HPDE6-E6E7 (cell line): ENCODE measurements around the gene CCDC66.

Experiments
- DNase-seq: peaks from one replicate; pipeline ENCODE4 v3.0.0; 2011; ENCODE audit warnings: missing footprints; ENCODE audit errors: extremely low spot score

CCDC66 gene

DNA sequence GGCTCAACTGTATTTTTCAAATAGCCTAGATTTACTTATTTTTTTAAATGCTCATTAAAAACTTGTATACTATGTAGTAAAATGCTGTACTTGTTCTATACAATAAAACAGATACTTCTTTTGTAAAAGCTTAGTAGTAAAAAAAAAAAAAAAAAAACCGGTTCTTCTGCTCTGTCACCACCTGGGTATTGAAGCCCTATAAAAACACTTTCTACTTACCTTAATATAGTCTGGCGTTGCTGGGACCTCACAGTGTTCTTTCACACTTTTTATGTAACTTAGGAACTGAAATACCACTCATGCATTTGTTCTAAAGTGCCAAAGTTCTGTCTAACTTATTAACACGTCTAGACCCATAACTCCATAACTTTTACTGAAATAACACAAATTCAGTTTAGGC is 64.7 kb downstream of the CCDC66 start:
- DNase-seq, result peak; percentile 1

DNA sequence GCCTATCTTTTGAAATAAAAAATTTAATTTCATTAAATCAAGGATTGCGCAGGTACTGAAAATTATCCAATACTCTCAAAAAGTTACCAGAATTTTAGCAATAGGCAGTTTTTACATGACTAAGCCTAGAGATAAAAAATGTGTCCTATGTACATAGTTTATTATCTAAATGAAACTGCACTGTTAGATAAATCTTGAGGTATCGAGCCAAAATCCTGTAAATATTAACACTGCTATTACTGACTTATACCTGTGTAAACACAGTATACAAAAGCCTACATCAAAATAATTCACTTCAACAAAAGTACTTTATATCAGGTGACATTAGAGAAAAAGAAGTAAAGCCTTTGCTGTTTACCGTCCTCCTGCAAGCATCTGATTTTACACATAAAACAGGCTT is 65.4 kb downstream of the CCDC66 start:
- DNase-seq, result no peak

DNA sequence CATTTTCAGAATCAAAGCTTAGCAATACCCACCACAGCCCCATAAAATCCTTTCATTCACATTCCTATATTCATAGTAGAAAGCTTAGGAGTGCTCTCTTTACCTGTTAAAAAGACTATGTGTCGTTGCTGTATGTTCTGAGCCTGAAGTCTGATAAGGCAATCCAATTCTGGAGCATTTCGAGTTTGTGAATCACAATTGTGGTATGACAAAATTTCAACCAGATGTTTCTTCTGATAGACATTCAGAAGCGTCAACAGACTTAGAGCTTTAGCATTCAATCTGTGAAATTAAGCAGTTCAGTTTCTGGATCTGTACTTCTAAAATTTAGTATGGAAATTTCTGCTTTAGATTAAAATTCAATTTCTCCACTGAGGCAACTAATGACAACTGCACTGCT is 67.8 kb downstream of the CCDC66 start:
- DNase-seq, result no peak

DNA sequence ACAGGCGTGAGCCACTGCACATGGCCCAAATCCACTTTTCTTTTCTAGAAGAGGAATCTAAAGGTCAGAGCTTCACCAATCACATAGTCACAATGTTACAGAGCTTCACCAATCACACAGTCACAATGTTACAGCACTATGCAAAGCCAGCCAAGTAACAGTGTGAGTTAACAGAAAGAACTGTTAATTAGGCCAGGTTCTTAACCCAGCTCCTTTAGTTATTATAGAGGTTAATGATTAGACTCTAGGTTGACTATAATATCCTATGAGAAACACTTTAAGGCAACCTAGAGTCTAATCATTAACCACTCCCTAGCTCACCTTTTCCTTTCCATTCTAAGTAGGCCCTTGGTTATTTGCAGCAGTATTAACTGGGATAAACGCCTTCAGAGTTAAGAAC is 72.1 kb downstream of the CCDC66 start:
- DNase-seq, result no peak

DNA sequence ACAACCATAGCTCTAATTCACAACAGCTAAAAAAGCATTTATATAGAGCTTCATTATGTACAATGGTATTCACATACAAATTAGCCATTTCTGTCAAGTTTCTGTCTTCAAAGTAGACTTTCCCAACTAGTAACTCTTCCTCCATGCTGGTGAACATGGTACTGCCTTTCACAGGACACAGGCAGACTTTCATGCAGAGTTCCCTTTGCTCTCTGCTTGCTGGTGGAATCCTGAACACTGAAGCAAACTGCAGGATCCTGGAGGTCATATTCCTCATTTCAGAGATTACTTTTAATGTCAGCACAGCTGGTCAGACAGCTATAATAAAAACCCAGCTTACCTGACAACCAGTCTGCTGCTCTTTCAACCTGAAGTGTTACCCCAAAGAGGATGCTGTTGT is 72.5 kb downstream of the CCDC66 start:
- DNase-seq, result no peak

DNA sequence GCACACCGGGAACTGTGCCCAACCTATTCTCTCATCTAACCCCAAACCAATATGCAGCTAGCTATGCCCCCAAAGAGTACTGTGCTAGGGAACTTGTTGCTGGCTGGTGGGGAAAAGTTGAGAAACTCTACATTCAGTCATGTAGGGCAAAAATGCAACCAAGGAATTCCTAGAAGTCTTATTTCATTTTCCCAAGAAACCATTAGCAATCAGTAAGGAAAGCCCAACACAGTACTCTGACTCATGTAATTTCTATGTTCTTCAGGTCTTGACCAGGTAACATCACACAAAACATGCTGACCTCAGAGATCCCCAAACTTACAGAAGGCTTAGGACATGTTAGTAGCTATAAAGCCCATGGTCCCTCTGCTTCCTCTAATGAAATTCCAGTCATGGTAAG is 74.0 kb downstream of the CCDC66 start:
- no peak for DNase-seq

DNA sequence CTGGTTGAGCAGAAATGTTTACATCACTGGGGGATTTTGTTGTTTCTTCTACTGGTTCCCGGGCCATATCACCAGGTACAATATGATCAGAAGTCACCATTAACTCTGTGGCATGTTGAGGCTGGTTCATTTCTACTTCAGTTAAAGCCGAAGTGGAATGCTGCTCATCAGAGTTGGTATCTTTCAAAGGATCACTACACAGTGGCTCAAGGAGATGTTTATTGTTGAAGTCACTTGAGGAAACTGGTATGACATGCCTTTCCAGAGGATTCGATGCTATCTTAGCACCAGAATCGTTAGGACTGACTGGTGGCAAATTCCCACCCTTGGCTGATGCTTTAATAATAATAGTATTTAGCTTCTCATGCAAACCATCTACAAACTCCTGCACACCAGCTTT is 76.2 kb downstream of the CCDC66 start:
- no peak for DNase-seq

DNA sequence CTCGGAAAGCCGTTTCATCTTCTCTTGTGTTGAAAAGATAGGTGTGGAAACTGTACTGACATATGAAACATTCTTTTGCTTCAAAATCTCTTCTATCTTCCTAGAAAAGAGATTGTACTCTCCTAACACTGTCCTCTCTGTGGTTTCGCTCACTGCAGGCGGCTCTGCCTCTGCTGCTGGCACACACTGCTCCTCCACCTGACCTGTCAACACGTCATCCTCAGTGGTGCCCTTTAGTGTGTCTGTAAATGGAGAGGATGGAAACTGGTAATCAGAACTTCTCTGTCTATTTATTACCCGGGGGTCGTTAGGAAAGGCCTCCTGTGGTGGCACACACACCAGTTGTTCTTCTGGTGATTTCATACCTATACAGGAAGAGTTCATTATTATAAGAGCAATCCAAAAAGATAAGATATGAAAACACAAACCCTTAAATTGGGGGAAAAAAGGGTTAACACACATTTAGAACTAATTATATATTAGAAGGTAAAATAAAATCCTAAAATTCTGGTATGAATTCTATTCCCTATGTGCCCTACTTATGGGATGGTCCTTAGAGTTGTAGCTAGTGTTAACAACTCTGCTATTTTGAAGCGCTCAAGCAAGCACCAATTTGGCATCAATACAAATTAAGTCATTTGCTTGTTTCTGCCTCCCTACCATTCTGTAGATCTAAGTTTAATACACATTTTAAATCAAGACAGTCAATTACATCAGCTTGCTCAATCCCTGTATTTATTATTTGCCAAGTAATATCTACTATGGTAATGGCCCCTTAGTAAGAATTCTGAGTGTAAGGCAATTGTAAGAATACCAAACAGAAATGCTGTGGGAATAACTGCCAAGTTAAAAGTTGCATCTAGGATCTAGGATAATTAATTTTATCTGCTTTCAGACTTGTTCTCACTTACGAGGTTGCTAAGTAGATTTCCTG is 76.9 kb downstream of the CCDC66 start:
- no peak for DNase-seq

DNA sequence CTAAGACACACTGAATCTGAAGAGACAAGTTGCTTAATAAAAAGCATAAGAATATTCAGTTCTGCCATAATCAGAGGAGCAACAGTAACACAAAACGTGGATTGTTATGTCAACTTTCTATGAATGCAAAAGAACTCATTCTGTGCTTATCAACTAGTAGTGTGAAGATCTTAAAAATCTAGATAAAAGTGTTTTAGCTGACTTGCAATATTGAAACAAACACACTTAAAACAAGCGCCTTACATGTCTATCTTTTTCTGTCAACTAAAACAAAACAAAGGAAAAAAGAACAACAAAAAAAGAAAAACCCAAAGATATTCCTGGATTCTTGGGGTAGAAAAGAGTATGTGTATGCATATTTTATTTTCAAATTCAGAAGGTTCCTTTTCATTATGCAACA is 88.4 kb downstream of the CCDC66 start:
- no peak for DNase-seq

DNA sequence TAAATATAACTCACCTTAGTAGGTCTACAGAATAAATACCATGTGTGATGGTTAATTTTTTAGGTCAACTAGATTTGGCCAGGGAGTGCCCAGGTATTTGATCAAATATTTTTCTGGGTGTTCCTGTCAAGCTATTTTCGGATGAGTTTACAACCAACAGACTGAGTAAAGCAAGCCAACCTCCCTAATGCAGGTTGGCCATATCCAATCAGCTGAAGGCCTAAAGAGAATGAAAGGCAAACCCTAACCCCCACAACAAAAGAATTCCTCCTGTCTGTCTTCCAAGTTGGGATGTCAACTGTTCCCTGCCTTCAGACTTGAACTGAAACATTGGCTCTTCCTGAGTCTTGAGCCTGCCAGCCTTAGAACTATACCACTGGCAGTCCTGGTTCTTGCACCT is 97.5 kb downstream of the CCDC66 start:
- no peak for DNase-seq

DNA sequence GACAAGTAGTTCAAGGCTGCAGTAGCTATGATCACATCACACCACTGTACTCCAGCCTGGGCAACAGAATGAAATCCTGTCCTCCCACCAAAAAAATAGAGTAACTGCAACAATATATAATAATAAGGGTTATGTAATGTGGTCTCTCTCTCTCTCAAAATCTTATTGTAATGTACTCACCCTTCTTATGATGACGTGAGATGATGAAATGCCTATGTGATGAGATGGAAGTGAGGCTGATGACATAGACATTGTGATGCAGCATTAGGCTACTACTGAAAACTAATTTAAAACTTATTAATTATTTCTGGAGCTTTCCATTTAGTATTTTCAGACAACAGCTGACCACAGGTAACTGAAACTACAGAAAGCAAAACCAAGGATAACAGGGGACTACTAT is 98.7 kb downstream of the CCDC66 start:
- no peak for DNase-seq

DNA sequence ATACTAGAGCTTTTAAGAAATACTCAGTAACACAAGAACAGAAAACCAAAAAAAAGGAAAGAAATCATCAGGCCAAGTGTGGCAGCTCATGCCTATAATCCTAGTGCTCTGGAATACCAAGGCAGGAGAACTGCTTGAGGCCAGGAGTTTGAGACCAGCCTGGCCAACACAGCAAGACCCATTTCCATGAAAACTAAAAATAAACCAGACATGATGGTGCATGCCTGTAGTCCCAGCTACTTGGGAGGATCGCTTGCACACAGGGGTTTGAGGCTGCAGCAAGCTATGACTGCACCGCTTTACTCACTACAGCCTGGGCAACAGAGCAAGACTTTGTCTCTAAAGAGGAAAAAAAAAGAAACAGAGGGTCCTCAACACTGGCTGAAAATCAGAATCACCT is 107.8 kb downstream of the CCDC66 start:
- no peak for DNase-seq

DNA sequence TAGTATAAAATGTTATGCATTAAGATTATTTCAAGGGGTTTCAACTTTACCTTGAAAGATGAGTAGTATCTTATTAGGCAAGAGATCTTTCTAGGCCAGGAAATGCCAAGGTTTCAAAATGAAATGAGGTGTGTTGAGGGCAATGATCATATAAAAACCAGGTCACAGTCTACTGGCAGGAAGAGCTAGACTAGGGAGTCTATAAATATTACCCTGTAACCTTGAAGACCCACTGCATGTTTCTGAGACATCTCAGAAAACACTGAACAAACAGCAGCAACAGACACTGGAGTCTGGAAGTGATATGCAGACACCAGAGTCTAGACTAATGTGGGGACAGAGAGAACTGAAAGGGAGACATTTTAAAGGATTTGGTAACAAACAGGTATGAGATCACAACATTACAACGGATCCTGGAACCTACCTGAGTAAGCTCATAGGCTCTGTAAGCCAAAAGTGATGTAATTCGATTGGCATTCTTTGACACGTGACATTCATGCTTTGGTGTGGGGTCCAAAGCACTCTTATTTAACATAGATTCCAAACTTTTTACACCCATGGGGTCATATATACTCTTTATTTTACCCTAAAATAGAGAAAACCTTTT is 111.1 kb downstream of the CCDC66 start:
- peak; percentile 4 for DNase-seq
